Activated T-helper 1 cell treated with Interleukin-2 at 50 U/mL for 16 hours (primary cell): Measurements from ENCODE around the gene SLC35E4.
"Not testable (repeated sequence)": the region's sequence is repeated elsewhere in the genome, so short reads cannot be mapped to it uniquely, and the experiment has no call there.

Source experiments
- DNase-seq: peaks from one replicate; pipeline ENCODE4 v3.0.0-alpha.2; 2020; ENCODE audit warnings: low read depth

Gene SLC35E4

DNA sequence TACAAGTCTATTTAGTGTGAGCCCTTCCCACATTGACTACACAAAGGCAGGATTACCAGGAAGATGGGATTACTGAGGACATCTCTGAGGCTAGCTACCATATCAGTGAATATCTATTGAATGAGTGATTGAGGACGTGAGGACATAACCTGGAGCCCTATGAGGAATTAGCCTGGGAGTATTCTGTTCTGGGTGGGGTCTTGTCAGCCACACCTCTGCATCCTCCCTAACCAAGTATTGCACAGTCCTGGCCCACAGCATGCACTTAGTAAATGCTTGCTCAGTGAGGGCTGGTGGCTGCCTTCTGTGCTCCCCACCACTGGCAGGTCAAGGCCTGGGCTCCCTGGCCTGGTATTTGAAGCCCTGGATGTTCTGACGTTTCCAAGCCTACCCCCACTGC, 17.3 kb downstream of the SLC35E4 start:
- no peak for DNase-seq

DNA sequence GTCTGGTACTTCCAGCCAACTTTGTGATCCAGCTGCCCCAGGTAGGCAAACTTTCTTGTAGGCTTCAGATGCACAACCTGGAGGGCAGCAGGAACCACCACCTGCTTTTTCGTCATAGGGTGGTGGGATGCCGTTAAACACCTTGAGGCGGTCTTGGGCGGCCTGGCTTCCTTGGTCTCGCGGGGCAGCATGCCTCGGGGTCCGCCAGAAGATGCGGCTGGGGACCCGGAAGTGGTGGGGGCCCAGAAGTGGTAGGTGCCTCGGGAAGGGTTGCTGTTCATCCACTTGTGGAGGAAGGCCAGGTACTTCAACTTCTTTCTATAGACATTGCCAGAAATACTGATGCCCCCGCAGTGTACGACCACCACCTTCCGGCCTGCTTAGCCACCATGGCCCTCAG, 18.8 kb downstream of the SLC35E4 start:
- no peak for DNase-seq

DNA sequence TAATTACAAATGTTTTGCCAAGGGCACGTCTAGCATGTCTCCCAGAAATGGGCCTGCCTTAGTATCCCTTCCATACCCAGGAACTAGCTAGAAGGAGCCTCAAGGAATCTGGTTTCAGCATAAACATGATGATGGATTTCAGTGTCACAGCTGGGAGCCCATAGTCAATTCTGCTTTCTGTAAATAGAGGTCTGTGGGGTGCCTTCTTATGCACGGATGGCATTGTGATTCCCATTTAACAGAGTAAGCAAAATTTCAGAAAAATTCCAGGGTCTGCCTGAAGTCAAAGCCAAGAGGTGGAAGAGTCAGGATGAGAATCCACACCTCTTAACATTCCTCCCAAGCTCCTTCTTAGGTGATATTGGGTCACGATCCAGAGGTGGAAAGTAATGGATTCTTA, 20.0 kb downstream of the SLC35E4 start:
- no peak for DNase-seq

DNA sequence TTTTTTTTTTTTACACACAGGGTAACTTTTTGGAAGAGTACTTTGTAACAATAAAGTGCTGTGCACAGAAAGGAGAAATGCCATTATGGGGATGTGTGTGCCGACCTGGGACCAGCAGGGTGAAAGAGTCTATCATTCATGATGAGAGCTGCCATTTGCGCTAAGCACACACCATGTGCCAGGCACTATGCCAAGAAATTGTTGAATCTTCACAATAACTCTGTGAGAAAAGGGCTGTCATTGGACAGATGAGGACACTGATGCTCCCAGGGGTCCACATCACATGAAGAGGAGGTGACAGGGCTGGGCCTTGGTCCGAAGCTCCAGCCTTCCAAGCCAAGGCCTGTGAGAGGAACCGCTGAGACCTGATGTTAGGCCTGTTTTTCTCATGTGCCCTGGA, 26.5 kb downstream of the SLC35E4 start:
- DNase-seq = no peak

DNA sequence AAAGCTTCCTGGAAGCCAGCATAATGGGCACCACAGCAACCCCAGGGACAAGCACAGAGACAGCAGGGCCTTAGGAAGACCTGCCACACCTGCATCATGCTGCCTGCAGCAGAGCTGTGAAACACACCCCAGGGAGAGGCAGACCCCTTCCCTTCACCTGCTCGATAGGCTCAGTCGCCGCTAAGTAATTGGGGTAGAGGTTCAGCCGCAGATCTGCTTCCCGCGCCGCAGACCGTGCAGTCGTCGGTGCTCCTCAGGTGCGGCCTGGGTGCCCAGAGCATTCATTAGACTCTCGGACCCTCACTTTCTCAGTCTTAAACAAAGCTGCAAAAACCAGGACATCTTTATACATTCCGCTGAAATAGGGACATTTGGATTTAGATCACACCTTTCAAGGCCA, 29.2 kb downstream of the SLC35E4 start:
- no peak for DNase-seq

DNA sequence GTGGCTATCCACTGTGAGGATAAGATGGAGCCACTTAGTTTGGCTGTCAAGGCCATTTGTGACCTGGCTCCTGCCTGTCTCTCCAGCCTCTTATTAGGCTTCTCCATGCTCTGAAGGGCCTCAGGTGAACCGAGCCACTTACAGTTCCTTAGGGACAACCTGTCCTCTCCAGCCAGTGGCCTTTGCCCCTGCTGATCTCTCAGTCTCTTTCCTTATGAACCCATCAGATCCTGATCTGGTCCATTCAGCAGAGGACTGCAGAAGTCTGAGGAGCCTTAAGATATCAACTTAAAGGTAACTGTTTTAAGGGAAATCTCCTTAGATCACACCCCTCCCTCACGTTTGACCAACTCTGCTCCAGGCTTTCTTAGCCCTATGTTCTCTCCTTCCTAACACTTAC, 29.7 kb downstream of the SLC35E4 start:
- no peak for DNase-seq

DNA sequence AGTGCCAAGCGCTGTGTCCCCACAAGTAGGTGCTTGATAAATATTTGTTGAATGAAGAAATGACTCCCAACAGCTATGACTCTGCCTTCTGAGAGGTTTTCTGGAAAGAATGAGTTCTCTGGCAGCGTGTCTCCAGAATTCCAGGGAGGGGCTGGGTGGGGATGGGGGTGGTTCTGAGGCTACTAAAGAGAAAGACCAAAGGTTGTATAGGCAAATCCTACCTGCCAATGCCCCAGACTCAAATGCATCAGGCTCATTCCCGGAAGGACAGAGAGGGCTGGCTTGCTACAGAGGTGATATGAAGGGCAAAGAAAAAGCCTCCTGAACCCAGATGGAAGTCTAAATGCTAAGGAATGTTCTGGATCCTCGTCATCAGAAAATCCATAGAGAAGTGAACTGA, 30.2 kb downstream of the SLC35E4 start:
- no peak for DNase-seq

DNA sequence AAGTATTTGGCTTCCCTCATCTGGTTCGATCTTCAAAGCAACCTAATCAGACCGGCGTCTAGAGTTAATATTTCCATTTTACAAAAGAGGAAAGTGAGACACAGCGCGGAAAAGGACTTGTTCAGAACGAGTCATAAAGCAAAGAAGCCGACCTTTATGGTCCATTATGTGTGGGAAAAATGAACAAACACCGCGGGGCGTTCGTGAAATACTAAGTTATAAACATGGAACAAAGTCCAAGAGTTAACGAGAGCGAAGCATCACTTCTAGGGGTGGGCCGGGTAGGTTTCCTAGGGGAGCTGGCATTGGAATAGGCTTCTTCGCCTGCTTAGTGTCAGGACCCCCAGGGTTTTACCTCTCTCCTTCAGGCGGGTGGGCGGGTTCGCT, 31.5 kb downstream of the SLC35E4 start:
- no peak for DNase-seq

DNA sequence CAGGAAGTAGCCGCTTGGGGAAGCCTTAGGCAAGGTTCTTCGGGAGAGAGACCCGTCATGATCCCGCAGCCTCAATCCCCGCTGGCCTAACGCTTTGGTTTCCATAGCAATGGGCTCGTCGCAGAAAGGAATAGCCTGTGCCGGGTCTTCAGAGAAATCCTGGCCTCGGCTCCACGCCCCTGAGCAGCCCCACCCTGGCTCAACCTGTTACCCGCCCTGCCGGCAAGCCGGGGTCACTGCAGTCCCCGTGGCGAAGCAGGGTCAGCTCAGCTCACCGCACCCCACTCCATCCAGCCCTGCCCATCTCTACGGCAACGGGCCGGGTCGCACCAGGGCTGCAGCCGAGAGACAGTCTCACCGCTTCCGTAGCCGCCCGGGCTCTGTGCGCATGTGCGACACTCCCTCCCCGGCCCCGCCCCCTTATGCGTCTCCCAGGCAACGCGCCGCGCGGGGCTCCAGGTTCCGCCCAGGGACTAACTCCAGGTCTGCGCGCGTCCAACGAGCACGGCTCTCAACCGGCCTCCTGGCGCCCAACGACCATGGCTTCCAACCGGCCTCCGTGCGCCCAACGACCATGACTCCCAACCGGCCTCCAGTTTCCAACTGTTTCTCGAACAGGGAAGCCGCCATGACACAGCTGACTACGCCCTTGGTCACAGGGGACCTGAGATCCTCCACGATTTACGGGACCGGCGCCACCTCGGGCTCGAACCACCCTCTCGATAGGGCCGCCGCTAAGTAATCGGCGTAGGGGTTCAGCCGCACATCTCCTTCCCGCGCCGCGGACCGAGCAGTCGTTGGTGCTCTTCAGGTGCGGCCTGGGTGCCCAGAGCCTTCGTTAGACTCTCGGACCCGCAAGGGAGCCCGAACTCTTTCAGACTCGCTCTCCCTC, 32.2 kb downstream of the SLC35E4 start, which contains the start of gene DUSP18:
DUSP18 (minus strand) TSS at position 382 of the 892 bp plus-strand sequence. CDS start 3,872 bp downstream, outside the sequence.
- peak; percentile 92 for DNase-seq

DNA sequence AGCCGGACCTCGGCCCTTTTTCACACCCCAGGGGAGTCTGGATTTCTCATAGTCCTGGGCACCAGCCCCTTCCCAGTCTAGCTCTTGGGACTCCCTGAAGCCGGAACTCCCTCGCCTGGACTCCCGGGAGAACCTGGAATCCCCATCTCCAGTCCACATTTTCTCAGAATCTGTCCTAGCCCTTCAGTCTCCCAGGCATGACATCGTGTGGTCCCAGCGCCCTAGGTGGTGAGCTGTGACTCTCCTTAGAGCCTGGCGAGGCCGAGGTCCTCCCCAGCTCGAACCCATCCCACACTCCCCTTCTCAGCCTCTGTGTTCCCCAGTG, 32.8 kb downstream of the SLC35E4 start:
- no peak for DNase-seq

DNA sequence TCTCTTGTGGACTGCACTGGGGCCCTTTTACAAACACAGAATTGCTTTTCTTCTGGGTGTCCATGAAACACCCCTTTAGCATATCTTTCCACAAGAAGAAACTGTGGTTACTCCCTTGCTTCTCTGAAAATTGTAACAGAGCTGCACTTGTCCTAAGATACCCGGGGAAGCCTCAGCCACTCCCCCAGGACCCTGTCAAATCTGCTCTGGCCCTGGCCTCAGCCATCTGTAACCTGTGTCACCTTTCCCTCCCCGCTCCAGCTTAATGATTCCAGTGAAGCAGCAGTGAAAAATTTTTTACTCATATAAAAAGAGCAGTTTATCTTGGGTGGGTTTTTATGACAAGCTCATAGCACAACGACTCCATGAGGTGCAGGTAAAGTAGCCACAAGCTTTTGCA, 35.5 kb downstream of the SLC35E4 start:
- DNase-seq = no peak

DNA sequence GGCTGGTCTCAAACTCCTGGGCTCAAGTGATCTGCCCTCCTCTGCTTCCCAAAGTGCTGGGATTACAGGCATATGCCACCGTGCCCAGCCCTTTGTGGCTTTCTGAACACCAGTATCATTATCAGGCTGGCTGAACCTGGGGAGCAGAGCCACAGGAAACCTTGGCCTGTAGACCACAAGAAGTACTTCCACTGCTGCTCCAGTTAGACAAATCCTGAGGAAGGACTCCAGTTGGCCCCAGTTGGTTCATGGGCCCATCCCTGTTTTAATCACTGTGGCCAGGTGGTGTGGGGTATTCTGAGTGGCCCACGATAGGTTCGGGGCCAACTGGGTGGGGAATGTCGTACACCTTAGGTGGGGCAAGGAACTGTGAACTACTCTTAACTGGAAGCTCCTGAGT, 37.6 kb downstream of the SLC35E4 start:
- no peak for DNase-seq

DNA sequence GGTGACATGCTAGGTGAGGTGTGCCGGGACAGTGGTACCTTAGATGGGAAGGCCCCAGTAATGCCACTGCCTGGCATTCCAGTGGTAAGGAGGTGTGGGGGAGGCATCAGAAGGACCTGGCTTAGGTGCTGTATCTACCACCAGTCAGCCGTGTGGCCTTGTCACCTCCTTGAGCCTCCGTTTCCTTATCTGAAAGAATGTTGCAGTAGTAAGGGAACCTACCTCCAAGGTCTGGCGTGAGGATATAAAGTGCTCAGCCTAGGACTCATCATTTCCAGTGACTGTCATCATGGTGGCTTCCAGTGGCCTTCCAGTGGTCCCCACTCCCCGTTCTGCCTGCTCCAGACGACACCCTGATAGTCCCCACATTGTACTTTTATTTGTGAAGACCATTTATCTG, 38.9 kb downstream of the SLC35E4 start:
- no peak for DNase-seq

DNA sequence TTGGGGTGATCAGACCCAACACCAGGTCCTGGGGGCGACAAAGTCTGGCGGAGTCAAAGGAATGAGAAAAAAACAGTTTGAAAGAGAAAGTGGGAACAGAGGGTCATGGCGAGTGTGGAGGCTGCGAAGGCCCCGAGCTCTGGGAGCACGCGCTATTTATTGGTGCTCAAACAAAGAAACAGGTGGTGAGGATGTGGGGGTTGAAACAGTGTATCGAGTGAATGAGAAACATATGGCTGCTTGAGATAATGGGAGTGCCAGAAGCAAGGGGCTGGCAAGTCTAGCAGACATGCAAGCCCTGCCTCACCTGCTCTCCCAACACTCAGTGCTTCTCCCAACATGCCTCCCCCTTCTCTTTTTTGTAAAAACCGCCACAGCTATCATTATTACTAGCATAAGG, 39.9 kb downstream of the SLC35E4 start:
- DNase-seq = no peak

DNA sequence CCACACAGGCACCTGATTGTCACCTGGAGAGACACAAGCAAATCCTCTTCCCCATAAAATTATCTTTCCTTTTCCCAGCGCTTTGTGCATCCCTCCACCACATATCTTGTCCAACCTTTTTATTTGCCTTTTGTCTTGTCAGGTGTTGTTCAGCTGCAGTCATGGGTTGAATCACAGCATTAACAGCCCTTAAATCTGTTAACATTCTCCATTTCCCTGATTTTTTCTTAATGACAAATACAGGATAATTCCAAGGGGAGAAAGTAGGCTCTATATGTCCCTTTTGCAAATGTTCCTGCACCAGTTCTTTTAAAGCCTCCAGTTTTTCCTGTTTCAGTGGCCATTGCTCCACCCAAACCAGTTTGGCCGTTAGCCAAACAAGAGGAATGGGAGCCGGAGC, 41.0 kb downstream of the SLC35E4 start:
- not testable (repeated sequence) for DNase-seq

DNA sequence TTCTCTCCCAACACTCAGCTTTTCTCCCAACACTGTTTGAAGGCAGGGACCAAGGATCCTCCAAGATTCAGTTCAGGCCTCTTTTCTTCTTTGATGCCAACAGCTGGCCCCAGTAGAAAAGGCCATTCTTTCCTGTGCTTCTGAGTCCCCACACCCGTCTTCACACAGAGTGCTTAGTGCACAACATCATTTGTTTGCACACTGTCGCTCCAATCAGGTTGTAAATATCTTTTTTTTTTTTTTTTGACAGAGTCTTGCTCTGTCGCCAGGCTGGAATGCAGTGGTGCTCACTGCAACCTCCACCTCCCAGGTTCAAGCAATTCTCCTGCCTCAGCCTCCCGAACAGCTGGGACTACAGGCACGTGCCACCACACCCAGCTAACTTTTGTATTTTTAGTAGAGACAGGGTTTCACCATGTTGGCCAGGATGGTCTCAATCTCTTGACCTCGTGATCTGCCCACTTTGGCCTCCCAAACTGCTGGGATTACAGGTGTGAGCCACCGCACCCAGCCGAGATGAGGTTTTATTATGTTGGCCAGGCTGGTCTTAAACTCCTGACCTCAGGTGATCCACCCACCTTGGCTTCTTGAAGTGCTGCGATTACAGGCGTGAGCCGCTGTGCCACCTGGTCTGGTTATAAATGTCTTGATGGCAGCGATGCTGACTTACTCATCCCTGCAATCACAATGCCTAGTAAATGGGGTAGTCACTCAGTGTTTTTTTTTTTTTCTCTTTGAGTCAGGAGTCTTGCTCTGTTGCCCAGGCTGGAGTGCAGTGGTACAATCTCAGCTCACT, 44.5 kb downstream of the SLC35E4 start:
- not testable (repeated sequence) for DNase-seq

DNA sequence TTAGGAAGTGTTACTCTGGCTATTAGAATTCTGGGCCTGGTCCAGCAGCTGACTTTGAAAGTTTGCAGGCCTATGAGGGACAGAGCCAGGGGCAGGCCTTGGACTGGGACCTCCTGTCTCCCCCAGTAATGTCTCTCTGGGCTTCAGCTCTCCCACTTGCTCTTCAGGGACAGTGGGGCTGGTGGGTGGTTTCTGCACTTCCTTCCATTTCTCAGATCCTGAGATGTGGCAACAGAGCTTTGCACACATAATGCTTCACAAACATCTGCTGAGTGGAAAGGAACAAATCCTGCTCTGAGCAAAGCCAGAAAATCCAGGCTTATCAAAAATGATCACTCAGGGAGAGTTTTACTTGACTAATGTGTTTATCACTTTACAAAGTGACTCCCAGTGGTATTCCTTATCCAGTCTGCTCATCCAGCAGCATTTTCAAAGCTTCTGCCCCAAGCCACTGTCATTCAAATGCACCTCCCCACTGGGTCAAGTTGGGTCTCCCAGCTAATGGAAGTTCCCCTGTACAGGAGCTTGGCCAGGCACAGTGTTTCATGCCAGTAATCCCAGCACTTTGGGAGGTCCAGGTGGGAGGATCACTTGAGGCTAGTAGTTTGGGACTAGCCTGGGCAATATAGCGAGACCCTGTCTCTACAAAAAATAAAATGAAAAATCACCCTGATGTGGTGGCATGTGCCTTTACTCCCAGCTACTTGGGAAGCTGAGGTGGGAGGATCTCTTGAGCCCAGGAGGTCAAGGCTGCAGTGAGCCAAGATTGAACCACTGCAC, 45.6 kb downstream of the SLC35E4 start:
- DNase-seq = no peak

DNA sequence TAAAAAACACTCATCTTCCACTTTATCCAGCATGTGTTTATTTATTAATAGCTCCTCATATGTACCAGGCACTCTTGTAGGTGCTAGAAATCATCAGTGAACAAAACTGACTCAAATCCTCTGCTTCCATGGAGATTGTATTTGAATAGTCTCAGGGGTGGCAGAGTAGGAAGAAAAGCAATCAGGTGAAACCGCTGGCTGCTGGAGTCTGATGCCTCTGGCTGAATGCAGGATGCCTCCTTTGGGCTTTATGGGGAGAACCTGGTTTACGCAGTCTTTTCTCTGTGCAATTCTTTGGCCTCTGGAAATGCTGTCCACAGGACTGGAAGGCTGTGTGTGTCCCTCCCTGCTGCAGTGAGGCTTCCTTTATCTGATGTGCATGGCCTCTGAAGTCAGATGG, 46.2 kb downstream of the SLC35E4 start:
- DNase-seq = no peak

DNA sequence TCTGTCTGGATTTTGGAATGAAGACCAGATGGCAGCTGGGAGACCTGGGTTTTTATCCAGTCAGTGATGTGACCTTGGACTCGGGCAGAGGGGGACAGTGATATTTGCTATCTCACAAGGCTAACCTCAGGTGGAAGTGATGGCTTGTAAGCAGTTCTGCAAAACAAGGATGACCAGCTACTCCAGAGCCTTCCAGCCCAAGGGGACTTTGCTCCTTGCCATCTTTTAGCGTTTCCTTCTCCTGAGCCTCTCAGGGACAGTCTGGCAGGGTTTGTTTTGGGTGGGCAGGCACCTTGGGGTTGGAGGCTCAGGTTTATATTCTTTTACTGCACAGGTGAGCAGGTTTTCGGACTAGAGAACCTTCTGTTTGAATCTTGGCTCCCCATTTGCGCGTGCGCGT, 49.6 kb downstream of the SLC35E4 start:
- no peak for DNase-seq

DNA sequence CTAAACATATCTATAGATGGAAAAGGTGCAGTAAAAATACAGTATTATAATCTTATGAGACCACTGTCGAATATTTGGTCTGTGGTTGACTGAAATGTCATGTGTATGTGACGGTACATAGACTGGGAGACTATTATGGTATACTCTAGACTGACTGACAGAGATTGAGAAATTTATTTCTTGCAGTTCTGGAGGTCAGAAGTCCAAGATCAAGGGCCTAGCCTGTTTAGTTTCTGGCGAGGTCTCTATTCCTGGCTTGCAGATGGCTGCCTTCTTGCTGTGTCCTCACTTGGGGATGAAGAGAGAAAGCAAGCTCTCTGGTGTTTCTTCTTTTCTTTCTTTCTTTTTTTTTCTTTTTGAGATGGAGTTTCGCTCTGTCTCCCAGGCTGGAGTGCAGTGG, 51.8 kb downstream of the SLC35E4 start:
- DNase-seq = no peak

DNA sequence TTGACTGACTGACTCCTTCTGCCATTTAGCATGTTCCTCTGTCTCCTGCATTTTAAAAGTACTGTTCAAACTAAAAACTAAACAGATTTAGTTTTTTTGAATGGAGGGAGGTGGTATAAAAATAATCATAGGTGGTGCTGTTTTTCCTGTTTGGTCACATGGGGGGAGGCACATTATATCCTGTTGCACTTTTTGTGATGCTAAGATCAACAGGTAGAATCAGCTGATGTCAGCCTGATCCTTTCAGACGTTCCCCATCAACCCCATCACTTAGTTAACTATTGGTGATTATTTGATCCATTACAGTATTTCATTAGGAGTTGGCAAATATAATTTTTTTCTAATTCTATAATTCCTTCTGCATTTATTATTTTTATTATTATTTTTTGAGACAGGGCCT, 54.0 kb downstream of the SLC35E4 start:
- DNase-seq = no peak

DNA sequence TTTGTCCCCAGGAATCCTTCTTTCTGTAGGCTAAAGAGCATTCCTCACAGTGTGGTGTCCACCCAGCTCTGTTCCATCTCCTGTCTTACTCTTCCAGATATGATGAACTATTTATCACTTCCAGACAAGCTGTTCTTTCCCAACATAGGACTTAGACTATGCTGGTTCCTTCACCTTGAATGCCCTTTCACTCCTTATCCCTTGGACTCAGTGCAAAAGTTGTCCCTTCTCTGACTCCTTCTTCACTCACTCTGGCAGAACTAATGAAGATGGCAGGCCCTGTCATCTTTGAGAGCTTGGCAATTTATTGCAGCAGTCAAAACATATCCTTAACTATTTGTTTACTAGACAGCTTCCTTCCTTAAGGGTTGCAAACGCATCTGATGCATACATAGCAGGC, 55.6 kb downstream of the SLC35E4 start:
- DNase-seq = no peak

DNA sequence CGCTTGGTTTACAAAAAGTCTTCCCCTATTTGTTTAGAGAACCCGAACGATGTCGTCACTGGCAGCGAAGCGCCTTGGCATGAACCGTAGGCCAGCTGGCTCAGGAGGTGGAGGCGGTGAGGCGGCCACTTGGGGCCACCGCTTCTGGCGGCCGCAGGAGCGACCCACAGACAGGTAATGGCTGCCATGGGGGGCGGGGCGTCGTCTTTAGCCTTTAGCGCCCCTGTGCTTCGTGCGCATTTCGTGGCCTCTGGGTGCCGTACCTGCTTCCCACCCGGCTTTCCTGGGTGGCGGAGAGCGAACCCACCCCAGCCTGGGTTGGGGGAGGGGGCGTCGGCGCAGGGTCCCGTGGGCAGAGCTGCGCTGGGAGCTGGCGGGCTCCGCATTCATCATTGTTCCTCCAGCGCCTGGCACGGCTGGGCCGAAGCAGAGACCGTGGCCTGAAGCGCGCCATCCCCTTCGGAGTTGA, 58.6 kb downstream of the SLC35E4 start:
- peak; percentile 35 for DNase-seq
